Activated CD8-positive, alpha-beta T cell treated with anti-CD3 and anti-CD28 coated beads for 36 hours (primary cell): ENCODE data around the gene ETV1. TPM values are rescaled to one million over a fixed set of nuclear protein-coding genes. Genes with fewer than 3 reads are reported as not detected.

Experiments
- ATAC-seq: fragments of 200-7000 bp; cut with Tn5 transposase; one replicate; pipeline ENCODE4 v1.10.0; 2021; ENCODE audit warnings: mild to moderate bottlenecking, moderate library complexity
- CTCF ChIA-PET: fragments of 350-600 bp; sonication (Branson Sonifier 250); formaldehyde crosslinking; loops from one replicate; lab custom pipeline; 2021; ENCODE audit warnings: antibody characterized with exemption; lab: Charles Lee
- POLR2A ChIA-PET: fragments of 350-600 bp; sonication (Branson Sonifier 250); formaldehyde crosslinking; loops from one replicate; lab custom pipeline; 2021; ENCODE audit warnings: antibody characterized with exemption; lab: Charles Lee
- DNase-seq: peaks from one replicate; pipeline ENCODE4 v3.0.0-alpha.2; 2020
- H3K27ac Mint-ChIP-seq: one replicate; pipeline ENCODE4 v1.8.0; 2021; ENCODE audit warnings: mild to moderate bottlenecking, mixed read lengths
- H3K27me3 Mint-ChIP-seq: one replicate; pipeline ENCODE4 v1.8.0; 2021; ENCODE audit warnings: mixed read lengths
- H3K36me3 Mint-ChIP-seq: one replicate; pipeline ENCODE4 v1.8.0; 2021; ENCODE audit warnings: low read depth, mixed read lengths
- H3K4me1 Mint-ChIP-seq: one replicate; pipeline ENCODE4 v1.8.0; 2021; ENCODE audit warnings: low read depth, mixed read lengths
- H3K4me3 Mint-ChIP-seq: one replicate; pipeline ENCODE4 v1.8.0; 2021; ENCODE audit warnings: mild to moderate bottlenecking, moderate library complexity, mixed read lengths
- H3K9me3 Mint-ChIP-seq: one replicate; pipeline ENCODE4 v1.8.0; 2021; ENCODE audit warnings: mixed read lengths
- CTCF ChIP-seq: fragments of 200-600 bp; IDR thresholded peaks from one replicate; pipeline ENCODE4 v1.8.0; 2022; ENCODE audit warnings: antibody characterized with exemption, mild to moderate bottlenecking
- intact Hi-C: fragments of 100-400 bp; cut with micrococcal nuclease; formaldehyde crosslinking; loops from one replicate; pipeline ENCODE4 v1.10.0; 2022
- total RNA-seq, 2 experiments: library from RNA; stranded (reverse); gene quantifications; one replicate each; pipeline ENCODE4 v1.2.3, GENCODE V29; 2021

ETV1 gene
- total RNA-seq, 2 experiments from 2014 or later = 0.18 to 0.56 TPM

DNA sequence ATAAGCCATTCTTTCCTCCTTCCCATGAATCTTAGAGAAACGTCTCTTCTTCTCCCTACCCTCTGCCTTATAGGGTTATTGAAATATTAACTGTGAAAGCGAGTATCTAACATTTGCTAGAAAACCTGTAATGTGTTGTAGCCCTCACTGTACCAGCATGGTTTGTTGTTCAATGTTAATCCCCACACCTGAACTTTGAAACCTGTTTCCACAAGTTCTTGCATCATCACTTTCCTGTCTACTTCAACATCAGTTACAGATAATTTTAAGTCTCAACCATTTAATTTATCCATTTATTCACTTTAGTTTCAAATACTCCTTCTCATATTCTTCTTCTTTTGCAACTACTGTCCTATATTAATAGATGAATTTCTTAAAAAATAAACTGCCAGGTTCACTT is 148.2 kb downstream of the ETV1 start:
- ATAC-seq (no peak), DNase-seq (no peak)
- Mint-ChIP-seq H3K9me3 (no peaks in the 10 kb centered on the region), H3K36me3 (no peaks in the 10 kb centered on the region), H3K4me3 (no peak overlapping the region), H3K4me1 (no peaks in the 10 kb centered on the region), H3K27me3 (no peaks in the 10 kb centered on the region), H3K27ac (no peak overlapping the region)
- ChIA-PET POLR2A (no interaction called here), CTCF (no interaction called here)
- intact Hi-C loops = no loop called here
- TF ChIP-seq CTCF = no peak
